Measurements from ENCODE around the gene FUCA1.
"Not testable (repeated sequence)": the region's sequence is repeated elsewhere in the genome, so short reads cannot be mapped to it uniquely, and the experiment has no call there.

DNA sequence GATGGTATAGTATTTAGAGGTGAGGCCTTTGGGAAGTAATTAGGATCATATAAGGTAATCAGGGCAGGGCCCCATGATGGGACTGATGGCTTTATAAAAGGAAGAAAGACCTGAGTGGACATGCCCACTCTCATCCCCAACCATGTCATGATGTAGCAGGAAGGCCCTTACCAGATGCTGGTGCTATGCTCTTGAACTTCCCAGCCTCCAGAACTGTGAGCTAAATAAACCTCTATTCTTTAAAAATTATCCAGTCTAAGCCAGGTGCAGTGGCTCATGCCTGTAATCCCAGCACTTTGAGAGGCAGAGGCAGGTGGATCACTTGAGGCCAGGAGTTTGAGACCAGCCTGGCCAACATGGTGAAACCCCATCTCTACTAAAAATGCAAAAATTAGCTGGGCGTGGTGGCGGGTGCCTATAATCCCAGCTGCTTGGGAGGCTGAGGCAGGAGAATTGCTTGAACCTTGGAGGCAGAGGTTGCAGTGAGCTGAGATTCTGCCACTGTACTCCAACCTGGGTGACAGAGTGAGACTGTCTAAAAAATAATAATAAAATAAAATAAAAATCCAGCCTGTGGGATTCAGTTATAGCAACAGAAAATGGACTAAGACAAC, 20.5 kb downstream of the FUCA1 start:
- not testable (repeated sequence) for TF ChIP-seq POLR2A (IDR thresholded peaks at IDR 0.05; ENCODE audit: low read depth, low read length); POLR2AphosphoS5 (IDR thresholded peaks at IDR 0.05; ENCODE audit: insufficient read depth, low read depth, low read length)
- TF ChIP-seq, protein P1, sequence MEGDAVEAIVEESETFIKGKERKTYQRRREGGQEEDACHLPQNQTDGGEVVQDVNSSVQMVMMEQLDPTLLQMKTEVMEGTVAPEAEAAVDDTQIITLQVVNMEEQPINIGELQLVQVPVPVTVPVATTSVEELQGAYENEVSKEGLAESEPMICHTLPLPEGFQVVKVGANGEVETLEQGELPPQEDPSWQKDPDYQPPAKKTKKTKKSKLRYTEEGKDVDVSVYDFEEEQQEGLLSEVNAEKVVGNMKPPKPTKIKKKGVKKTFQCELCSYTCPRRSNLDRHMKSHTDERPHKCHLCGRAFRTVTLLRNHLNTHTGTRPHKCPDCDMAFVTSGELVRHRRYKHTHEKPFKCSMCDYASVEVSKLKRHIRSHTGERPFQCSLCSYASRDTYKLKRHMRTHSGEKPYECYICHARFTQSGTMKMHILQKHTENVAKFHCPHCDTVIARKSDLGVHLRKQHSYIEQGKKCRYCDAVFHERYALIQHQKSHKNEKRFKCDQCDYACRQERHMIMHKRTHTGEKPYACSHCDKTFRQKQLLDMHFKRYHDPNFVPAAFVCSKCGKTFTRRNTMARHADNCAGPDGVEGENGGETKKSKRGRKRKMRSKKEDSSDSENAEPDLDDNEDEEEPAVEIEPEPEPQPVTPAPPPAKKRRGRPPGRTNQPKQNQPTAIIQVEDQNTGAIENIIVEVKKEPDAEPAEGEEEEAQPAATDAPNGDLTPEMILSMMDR (IDR thresholded peaks at IDR 0.05; ENCODE audit: extremely low read depth in 1 of 2, insufficient read depth in 1 of 2, low read depth in 1 of 2, low read length in 2 of 2): not testable (repeated sequence)
- TF ChIP-seq, protein P2, sequence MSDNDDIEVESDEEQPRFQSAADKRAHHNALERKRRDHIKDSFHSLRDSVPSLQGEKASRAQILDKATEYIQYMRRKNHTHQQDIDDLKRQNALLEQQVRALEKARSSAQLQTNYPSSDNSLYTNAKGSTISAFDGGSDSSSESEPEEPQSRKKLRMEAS (IDR thresholded peaks at IDR 0.05; ENCODE audit: insufficient read depth, insufficient read length): not testable (repeated sequence)
